Cardiac muscle cell (in vitro differentiated cells and primary cell): ENCODE results near the gene LARGE1. TPM values are rescaled to one million over a fixed set of nuclear protein-coding genes. Genes with fewer than 3 reads are reported as not detected.
"Not testable (repeated sequence)": the region's sequence is repeated elsewhere in the genome, so short reads cannot be mapped to it uniquely, and the experiment has no call there.

ENCODE experiments used
- DNase-seq, 2 donors: peaks; one replicate each; pipeline versions ENCODE4 v3.0.0 to v3.0.0-alpha.2; 2010 to 2017; ENCODE audit warnings: low read depth in 1 of 2, low spot score in 1 of 2
- H3K27ac ChIP-seq: fragments of 200-600 bp; sonication (generic); 2 replicates; pipeline ENCODE4 v1.5.1; 2016
- H3K27me3 ChIP-seq: fragments of 200-600 bp; sonication (generic); 2 replicates; pipeline ENCODE4 v1.6.0; 2016; ENCODE audit warnings: control low read depth
- H3K36me3 ChIP-seq: fragments of 200-600 bp; sonication (generic); 2 replicates; pipeline ENCODE4 v1.5.1; 2016; ENCODE audit warnings: control low read depth
- H3K4me1 ChIP-seq: fragments of 200-600 bp; sonication (generic); 2 replicates; pipeline ENCODE4 v1.8.1; 2017; ENCODE audit warnings: low read depth, mild to moderate bottlenecking, mixed run types
- H3K4me3 ChIP-seq: fragments of 200-600 bp; sonication (generic); 2 replicates; pipeline ENCODE4 v1.5.1; 2016; ENCODE audit warnings: mild to moderate bottlenecking
- H3K9me3 ChIP-seq: fragments of 200-600 bp; sonication (generic); 2 replicates; pipeline ENCODE4 v1.5.1; 2017; ENCODE audit warnings: low read depth, mild to moderate bottlenecking, control low read depth
- CTCF ChIP-seq: IDR thresholded peaks from 2 replicates; pipeline ENCODE4 v1.5.1; 2012; ENCODE audit warnings: low read depth, mild to moderate bottlenecking, low read length
- polyA plus RNA-seq: library from polyadenylated mRNA; unstranded; fragments of >200 nt; fragmentation: Nextera tagmentation; extraction: Ambion mirVana; gene quantifications from 2 replicates; pipeline ENCODE4 v1.2.1, GENCODE V29; 2016
- total RNA-seq: library from RNA; depleted of rRNA; stranded (reverse); fragments of >200 nt; gene quantifications from 2 replicates; pipeline ENCODE4 v1.2.3, GENCODE V29; 2016

LARGE1 gene
- total and polyA plus RNA-seq, 2 experiments from 2014 or later = 18.4 to 34.3 TPM

DNA sequence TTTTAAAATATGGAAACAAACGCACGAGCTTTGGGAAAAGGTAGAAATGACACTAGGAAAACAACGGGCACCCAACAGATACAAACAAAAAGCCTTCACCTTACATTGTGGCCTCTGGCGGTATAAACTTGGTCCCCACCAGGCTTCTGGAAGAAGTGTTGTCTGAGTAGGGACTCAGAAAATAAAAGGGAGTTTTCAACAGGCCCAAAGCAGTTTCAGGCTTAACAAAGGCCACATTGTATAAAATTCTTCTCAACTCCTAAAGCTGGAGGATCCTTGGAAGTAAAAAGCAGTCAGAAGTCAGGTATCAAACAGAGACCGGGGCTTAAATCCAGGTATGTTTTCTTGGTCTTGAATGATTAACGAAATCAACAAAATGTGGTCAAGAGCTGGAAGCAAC is 61.0 kb downstream of the LARGE1 start:
- Histone ChIP-seq H3K4me1 (peaks cover under 1% of the 10 kb centered on the region), H3K4me3 (no peak overlapping the region), H3K27me3 (no peaks in the 10 kb centered on the region), H3K36me3 (no peaks in the 10 kb centered on the region), H3K9me3 (no peaks in the 10 kb centered on the region), H3K27ac (no peak overlapping the region)
- no peak for DNase-seq
- no peak for TF ChIP-seq CTCF

DNA sequence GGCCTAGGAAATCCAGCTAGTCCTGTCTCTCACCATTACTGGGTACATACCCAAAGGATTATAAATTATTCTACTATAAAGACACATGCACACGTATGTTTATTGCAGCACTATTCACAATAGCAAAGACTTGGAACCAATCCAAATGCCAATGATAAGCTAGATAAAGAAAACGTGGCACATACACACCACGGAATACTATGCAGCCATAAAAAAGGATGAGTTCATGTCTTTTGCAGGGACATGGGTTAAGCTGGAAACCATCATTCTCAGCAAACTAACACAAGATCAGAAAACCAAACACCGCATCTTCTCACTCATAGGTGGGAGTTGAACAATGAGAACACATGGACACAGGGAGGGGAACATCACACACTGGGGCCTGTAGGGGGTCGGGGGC is 61.6 kb downstream of the LARGE1 start:
- not testable (repeated sequence) for H3K4me1 ChIP-seq, H3K27me3 ChIP-seq, H3K27ac ChIP-seq, H3K4me3 ChIP-seq, H3K9me3 ChIP-seq, DNase-seq, H3K36me3 ChIP-seq

GRCh38 chr22:33857767-33858166 is 62.5 kb downstream of the LARGE1 start:
- DNase-seq, H3K27ac ChIP-seq, H3K4me3 ChIP-seq, H3K36me3 ChIP-seq, H3K27me3 ChIP-seq, H3K9me3 ChIP-seq, H3K4me1 ChIP-seq: not testable (repeated sequence)

- Histone ChIP-seq H3K27ac (no peak overlapping the region), H3K9me3 (no peaks in the 10 kb centered on the region), H3K4me3 (no peak overlapping the region), H3K27me3 (no peaks in the 10 kb centered on the region), H3K4me1 (peaks cover 8% of the 10 kb centered on the region), H3K36me3 (no peaks in the 10 kb centered on the region)
- no peak for TF ChIP-seq CTCF
- DNase-seq = no peak
Measured at GRCh38 chr22:33854724-33855123, 65.6 kb downstream of the LARGE1 start.

DNA sequence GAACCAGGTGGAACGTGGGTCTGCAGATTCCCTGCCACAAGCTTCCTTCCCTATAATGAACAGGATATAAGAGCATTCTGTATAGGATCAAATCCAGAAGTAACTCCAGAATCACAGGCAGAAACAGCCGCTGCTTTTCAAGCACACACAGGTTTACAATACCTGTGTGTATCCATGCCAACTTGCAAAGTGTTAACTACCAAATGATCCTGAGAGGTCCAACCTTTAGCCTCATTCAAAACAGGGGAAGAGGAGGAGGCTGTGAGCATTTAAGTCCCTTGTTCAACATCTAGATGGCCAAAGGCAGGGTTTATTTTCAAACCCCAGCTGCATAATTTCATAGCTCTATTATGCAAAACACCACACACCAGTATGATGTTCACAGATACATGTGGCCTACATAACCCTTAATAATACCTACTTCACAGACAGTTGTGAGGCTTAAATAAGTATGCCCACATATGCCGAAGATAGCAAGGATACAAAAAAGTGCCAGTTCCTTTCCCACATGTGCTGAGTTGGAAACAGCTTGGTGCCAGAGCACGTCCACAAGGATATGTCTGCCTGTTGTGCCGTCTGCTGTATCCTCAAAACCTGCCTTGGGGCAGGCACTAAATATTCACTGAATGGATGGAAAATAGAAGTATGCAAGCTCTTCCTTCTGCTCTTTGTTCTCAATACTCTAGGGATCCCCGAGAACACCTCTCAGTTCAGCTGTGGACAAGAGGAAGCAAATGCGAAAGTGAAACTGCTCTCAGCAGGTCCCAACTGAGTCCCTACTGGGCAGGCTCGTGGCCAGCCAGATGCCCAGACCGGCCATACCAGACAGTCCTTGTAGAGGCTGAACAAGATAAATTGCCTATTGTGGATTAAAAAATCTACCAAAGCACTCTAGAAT is 66.8 kb downstream of the LARGE1 start:
- no peak for TF ChIP-seq CTCF
- Histone ChIP-seq H3K9me3 (no peaks in the 10 kb centered on the region), H3K27ac (no peak overlapping the region), H3K4me1 (peaks cover 8% of the 10 kb centered on the region), H3K27me3 (no peaks in the 10 kb centered on the region), H3K36me3 (no peaks in the 10 kb centered on the region), H3K4me3 (no peak overlapping the region)
- peak; percentile 21 to 67 for DNase-seq

- Histone ChIP-seq H3K27ac (no peak overlapping the region), H3K36me3 (no peaks in the 10 kb centered on the region), H3K4me3 (no peak overlapping the region), H3K9me3 (no peaks in the 10 kb centered on the region), H3K27me3 (no peaks in the 10 kb centered on the region), H3K4me1 (peaks cover 8% of the 10 kb centered on the region)
- no peak for TF ChIP-seq CTCF
- DNase-seq = no peak
Measured at GRCh38 chr22:33851821-33852384, 68.4 kb downstream of the LARGE1 start.
